IPS-15b (cell line): ENCODE data around the gene TIMM17A.
A peak's percentile ranks its signal among the peaks of the same experiment; 100 is the strongest.

Experiments
- H3K27me3 ChIP-seq: one replicate; pipeline ENCODE4 v1.6.1; 2013; ENCODE audit warnings: low read length; ENCODE audit not compliant: control insufficient read depth, insufficient read depth
- H3K36me3 ChIP-seq: one replicate; pipeline ENCODE4 v1.6.1; 2013; ENCODE audit warnings: low read length; ENCODE audit not compliant: control insufficient read depth, insufficient read depth
- H3K4me1 ChIP-seq: one replicate; pipeline ENCODE4 v1.6.1; 2013; ENCODE audit warnings: mild to moderate bottlenecking, low read length; ENCODE audit not compliant: control insufficient read depth, insufficient read depth
- H3K4me3 ChIP-seq: one replicate; pipeline ENCODE4 v1.5.1; 2013; ENCODE audit warnings: low read depth, low read length
- H3K9ac ChIP-seq: one replicate; pipeline ENCODE4 v1.6.1; 2013; ENCODE audit warnings: low read depth, mild to moderate bottlenecking, low read length
- H3K9me3 ChIP-seq: one replicate; pipeline ENCODE4 v1.6.1; 2013; ENCODE audit warnings: mild to moderate bottlenecking, low read length; ENCODE audit not compliant: control insufficient read depth, insufficient read depth

The TIMM17A gene

DNA sequence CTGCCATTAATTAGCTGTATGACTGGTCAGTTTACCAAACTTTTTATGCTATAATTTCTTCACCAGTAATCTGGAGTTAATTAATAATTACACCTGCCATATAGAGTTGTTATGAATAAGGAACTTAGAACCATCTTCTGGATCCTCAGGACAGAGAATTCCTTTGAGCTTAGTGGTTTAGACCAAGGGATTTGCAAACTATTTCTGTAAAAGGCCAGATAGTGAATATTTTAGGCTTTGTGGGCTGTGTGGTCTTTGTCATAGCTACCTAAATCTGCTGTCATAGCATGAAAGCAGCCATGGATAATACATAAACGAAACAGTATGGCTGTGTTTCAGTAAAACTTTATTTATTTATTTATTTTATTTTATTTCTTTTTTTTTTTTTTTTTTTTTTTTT is 9.0 kb downstream of the TIMM17A start:
- Histone ChIP-seq H3K9me3 (no peaks in the 10 kb centered on the region), H3K9ac (no peak overlapping the region), H3K36me3 (peaks cover 43% of the 10 kb centered on the region), H3K4me3 (no peak overlapping the region), H3K27me3 (no peaks in the 10 kb centered on the region), H3K4me1 (no peaks in the 10 kb centered on the region)

- Histone ChIP-seq H3K4me3 (no peak overlapping the region), H3K27me3 (no peaks in the 10 kb centered on the region), H3K9me3 (no peaks in the 10 kb centered on the region), H3K36me3 (peaks cover 46% of the 10 kb centered on the region), H3K4me1 (no peaks in the 10 kb centered on the region), H3K9ac (no peak overlapping the region)
Observed at GRCh38 chr1:201966171-201966570, 10.9 kb downstream of the TIMM17A start.

- Histone ChIP-seq H3K4me1 (no peaks in the 10 kb centered on the region), H3K9ac (no peak overlapping the region), H3K4me3 (no peak overlapping the region), H3K9me3 (no peaks in the 10 kb centered on the region), H3K36me3 (peaks cover 31% of the 10 kb centered on the region), H3K27me3 (no peaks in the 10 kb centered on the region)
Observed at GRCh38 chr1:201968202-201968925, 13.1 kb downstream of the TIMM17A start.

DNA sequence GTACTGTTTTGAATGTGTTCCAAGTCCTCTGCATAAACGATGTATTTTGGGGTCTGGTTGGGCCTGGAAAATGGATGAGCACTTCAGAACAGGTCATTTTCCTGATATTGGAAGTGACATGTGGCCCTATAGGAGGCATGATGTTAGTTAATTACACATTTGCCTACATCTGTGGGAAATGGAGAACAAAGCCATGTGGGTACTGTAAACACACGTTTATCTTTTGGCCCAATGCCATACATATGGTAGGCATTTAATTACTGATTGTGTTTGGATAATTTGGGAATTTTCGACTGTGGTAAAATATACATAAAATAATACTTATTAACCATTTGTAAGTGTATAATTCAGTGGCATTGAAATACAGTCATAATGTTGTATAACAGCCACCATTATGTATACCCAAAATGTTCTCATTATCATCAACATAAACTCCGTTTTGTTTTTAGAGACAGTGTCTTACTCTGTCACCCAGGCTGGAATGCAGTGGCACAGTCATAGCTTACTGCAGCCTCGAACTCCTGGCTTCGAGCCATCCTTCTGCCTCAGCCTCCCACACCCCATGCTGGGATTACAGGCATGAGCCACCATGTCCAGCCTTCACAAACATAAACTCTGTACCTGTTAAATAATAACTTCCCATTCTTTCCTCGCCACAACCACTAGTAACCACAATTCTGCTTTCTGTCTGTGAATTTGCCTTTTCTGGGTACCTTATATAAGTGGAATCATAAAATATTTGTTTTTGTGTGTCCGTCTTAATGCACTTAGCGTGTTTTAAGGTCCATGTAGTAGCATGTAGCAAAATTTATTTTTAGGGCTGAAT is 15.2 kb downstream of the TIMM17A start:
- Histone ChIP-seq H3K4me1 (no peaks in the 10 kb centered on the region), H3K4me3 (no peak overlapping the region), H3K9ac (no peak overlapping the region), H3K27me3 (no peaks in the 10 kb centered on the region), H3K9me3 (no peaks in the 10 kb centered on the region), H3K36me3 (peaks cover 24% of the 10 kb centered on the region)

- H3K4me1 ChIP-seq, result peaks cover 8% of the 10 kb centered on the region
- H3K27me3 ChIP-seq, result peaks cover 12% of the 10 kb centered on the region
- peak overlapping the region; percentile 97 for H3K4me3 ChIP-seq
- peak overlapping the region; percentile 39 for H3K9ac ChIP-seq
- no peaks in the 10 kb centered on the region for H3K36me3 ChIP-seq
- no peaks in the 10 kb centered on the region for H3K9me3 ChIP-seq
Observed at GRCh38 chr1:201982082-201982622, 26.8 kb downstream of the TIMM17A start.

- Histone ChIP-seq H3K9ac (peak within 1 kb of the TSS; percentile 76), H3K4me3 (peak within 1 kb of the TSS; percentile 97), H3K27me3 (peaks cover 12% of the 10 kb centered on the region), H3K4me1 (peaks cover 8% of the 10 kb centered on the region), H3K36me3 (no peaks in the 10 kb centered on the region), H3K9me3 (no peaks in the 10 kb centered on the region)
Observed at GRCh38 chr1:201982623-201983379, 27.5 kb downstream of the TIMM17A start, which contains the start of gene RNPEP. RNPEP (plus strand) TSS chr1:201982648; CDS start chr1:201982667, 19 bp downstream.

DNA sequence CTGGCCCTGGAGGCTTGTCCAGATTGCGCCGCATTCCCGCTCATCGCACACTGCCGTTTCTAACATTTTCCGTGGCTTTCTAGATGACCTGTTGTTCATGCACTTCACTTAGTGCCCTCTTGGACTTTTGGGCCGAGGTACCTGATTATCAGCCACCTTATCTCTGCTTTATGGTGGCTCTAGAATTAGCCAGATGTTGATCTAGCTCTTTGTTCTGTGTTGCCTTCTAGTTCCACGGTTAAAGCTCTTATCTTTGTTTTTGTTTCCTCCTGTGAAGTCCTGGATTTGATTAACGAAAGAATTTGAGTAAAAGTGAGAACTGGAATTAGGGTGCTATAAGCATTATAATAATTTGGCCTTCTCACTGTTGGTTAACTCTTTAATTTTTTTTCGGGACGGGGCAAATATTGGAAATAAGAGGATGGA is 28.1 kb downstream of the TIMM17A start:
- peak overlapping the region; percentile 97 for H3K4me3 ChIP-seq
- H3K27me3 ChIP-seq, result peaks cover 12% of the 10 kb centered on the region
- no peaks in the 10 kb centered on the region for H3K36me3 ChIP-seq
- peaks cover 8% of the 10 kb centered on the region for H3K4me1 ChIP-seq
- H3K9me3 ChIP-seq, result no peaks in the 10 kb centered on the region
- peak overlapping the region; percentile 76 for H3K9ac ChIP-seq

DNA sequence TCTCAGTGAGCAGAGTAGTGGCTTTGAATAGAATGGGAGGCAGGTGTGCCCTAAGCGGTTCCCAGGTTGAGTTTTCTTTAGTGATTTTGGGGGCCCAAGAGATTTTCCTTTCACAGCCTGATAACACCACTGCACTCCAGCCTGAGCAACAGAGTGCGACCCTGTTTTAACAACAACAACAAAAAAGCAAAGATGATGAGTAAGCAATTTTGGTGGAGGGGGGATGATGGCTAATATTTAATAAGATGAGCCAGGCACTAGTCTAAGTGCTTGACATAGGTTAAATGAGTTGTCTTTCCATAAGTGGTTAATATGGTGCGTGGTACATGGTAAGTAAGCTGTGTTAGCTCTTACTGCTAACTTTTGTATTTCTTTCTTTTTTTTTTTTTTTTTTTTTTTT is 29.1 kb downstream of the TIMM17A start:
- Histone ChIP-seq H3K4me3 (peak overlapping the region; percentile 16), H3K4me1 (peaks cover 8% of the 10 kb centered on the region), H3K36me3 (peaks cover 8% of the 10 kb centered on the region), H3K27me3 (peaks cover 12% of the 10 kb centered on the region), H3K9me3 (no peaks in the 10 kb centered on the region), H3K9ac (no peak overlapping the region)

DNA sequence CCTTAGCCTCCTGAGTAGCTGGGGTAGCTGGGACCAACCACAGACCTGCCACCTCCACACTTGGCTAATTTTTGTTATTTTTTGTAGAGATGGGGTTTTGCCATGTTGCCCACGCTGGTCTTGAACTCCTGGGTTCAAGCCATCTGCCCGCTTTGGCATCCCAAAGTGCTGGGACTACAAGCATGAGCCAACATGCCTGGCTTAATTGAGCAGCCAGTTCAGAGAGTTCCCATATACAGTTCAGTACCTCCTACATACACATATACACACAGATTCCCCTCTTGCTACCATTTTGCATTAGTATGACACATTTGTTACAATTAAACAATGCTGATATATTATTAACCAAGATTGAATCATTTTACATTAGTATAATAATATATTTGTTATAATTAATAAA is 30.1 kb downstream of the TIMM17A start:
- H3K4me1 ChIP-seq, result peaks cover 8% of the 10 kb centered on the region
- peaks cover 16% of the 10 kb centered on the region for H3K36me3 ChIP-seq
- H3K9ac ChIP-seq, result no peak overlapping the region
- no peaks in the 10 kb centered on the region for H3K9me3 ChIP-seq
- peaks cover 12% of the 10 kb centered on the region for H3K27me3 ChIP-seq
- H3K4me3 ChIP-seq, result no peak overlapping the region

DNA sequence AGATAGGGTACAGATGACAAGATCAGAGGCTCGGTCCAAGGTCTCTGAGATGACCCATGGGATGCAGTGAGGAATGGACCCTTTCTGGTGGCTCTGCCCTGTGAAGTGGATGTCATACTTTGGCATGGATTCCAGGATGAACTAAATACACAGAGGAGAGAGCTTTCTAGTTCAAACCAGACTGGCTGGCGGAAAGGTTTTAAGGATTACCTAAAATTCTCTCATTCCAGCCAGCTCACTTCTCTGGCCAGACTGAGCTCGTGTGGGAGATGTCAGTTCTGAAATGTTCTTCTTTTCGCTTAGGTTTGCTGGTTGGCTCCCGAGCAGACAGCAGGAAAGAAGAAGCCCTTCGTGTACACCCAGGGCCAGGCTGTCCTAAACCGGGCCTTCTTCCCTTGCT is 33.3 kb downstream of the TIMM17A start:
- H3K4me3 ChIP-seq, result no peak overlapping the region
- no peaks in the 10 kb centered on the region for H3K27me3 ChIP-seq
- peaks cover 6% of the 10 kb centered on the region for H3K4me1 ChIP-seq
- peaks cover 36% of the 10 kb centered on the region for H3K36me3 ChIP-seq
- no peaks in the 10 kb centered on the region for H3K9me3 ChIP-seq
- no peak overlapping the region for H3K9ac ChIP-seq

GRCh38 chr1:201989354-201990128 is 34.2 kb downstream of the TIMM17A start:
- H3K9ac ChIP-seq, result no peak overlapping the region
- peaks cover 36% of the 10 kb centered on the region for H3K36me3 ChIP-seq
- H3K4me1 ChIP-seq, result peaks cover under 1% of the 10 kb centered on the region
- H3K4me3 ChIP-seq, result no peak overlapping the region
- H3K27me3 ChIP-seq, result no peaks in the 10 kb centered on the region
- H3K9me3 ChIP-seq, result no peaks in the 10 kb centered on the region
